ENCODE results near the gene PDE3A.

Gene PDE3A

DNA sequence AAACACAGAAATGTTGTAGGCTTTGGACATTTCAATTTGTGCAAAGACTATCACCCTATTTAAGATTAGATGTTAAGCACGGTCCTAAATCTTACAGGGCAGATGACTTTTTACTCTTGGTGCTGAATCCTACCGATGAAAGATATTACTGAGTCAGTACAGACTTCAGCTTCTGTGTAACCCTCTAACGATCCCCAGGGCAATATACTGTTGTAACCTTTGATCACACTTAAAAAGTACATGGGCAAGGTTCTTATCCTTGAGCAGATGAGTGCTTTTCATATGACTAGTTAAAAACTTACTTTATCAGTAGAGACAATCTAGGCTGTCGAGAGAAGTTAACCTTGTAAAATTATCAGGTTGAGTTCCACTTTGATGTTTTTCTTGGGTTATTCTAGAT lies 22.5 kb downstream of the PDE3A start:
- H3K4me3 ChIP-seq (replicated peaks; ENCODE audit: low read depth, low read length) = no peak overlapping the region
- TF ChIP-seq, protein P1, sequence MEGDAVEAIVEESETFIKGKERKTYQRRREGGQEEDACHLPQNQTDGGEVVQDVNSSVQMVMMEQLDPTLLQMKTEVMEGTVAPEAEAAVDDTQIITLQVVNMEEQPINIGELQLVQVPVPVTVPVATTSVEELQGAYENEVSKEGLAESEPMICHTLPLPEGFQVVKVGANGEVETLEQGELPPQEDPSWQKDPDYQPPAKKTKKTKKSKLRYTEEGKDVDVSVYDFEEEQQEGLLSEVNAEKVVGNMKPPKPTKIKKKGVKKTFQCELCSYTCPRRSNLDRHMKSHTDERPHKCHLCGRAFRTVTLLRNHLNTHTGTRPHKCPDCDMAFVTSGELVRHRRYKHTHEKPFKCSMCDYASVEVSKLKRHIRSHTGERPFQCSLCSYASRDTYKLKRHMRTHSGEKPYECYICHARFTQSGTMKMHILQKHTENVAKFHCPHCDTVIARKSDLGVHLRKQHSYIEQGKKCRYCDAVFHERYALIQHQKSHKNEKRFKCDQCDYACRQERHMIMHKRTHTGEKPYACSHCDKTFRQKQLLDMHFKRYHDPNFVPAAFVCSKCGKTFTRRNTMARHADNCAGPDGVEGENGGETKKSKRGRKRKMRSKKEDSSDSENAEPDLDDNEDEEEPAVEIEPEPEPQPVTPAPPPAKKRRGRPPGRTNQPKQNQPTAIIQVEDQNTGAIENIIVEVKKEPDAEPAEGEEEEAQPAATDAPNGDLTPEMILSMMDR (IDR thresholded peaks at IDR 0.05; ENCODE audit: low read length, missing control alignments) = no peak
- DNase-seq (ENCODE audit: low read depth) = no peak

DNA sequence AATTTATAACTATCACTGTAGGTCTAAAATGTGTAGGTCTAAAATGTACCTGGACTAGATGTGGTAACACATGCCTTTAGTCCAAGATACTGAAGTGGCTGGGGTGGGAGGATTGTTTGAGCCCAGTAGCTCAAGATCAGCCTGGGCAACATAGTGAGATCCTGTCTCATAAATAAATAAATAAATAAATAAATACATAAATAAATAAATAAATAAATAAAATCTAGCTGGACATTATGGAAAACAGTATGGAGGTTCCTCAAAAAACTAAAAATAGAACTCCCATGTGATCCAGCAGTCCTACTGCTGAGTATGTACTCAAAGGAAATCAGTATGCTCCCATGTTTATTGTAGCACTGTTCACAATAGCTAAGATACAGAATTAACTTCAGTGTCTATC lies 24.0 kb downstream of the PDE3A start:
- TF ChIP-seq, protein P1 (IDR thresholded peaks at IDR 0.05; ENCODE audit: low read length, missing control alignments) = no peak
- DNase-seq (ENCODE audit: low read depth) = no peak
- H3K4me3 ChIP-seq (replicated peaks; ENCODE audit: low read depth, low read length) = no peak overlapping the region

DNA sequence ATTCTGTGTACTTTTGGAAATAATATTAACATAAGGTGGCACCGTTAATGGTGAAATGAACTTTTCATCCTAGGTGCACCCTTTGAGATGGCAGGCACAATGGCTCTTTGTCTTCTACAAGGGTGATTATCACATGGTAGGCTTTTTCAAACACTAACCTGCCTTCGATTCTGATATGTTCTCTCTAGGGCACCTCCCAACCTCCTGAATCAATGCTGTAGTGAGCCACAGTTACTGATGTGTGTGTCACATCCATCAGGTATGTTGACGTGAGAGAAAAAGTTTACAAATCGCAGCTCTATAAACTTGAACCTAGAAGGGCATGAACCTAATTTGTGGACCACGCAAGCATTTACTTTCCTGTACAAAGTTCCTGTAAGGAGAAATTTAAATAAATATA lies 25.4 kb downstream of the PDE3A start:
- DNase-seq (ENCODE audit: low read depth) = no peak
- TF ChIP-seq, protein P1 (IDR thresholded peaks at IDR 0.05; ENCODE audit: low read length, missing control alignments) = no peak
- no peak overlapping the region for H3K4me3 ChIP-seq (replicated peaks; ENCODE audit: low read depth, low read length)

DNA sequence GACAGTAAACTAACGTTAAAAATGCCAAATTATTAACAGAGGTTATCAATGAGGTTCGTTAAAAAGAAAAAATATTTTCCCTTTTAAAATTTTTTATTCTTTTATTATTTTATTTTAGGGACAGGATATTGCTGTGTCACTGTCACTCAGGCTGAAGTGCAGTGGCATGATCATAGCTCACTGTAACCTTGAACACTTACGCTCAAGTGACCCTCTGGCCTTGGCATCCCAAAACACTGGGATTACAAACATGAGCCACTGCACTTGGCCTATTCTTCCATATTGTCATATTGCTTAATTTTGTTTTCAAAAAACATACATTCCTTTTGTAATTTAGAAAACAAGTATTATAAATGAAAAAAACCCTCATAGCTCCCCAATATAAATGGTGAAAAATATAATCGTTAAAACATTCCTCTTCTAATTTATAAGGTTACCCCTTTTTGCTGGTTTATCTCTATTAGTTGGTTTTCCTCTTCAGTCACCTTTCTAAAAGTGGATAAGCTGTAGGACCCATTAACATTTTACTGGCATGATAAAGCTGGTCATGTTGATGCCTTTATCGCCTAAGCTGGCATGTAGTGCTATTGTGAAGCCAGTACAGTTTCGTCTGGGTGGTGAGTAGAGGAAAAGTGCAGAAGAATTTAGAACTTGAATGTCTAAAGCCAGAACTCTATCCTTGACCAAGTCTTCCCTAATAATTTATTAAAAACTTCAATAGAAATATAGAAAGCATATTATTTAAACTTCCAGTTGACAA lies 27.6 kb downstream of the PDE3A start:
- TF ChIP-seq, protein P1 (IDR thresholded peaks at IDR 0.05; ENCODE audit: low read length, missing control alignments) = no peak
- DNase-seq (ENCODE audit: low read depth) = no peak
- H3K4me3 ChIP-seq (replicated peaks; ENCODE audit: low read depth, low read length) = no peak overlapping the region

DNA sequence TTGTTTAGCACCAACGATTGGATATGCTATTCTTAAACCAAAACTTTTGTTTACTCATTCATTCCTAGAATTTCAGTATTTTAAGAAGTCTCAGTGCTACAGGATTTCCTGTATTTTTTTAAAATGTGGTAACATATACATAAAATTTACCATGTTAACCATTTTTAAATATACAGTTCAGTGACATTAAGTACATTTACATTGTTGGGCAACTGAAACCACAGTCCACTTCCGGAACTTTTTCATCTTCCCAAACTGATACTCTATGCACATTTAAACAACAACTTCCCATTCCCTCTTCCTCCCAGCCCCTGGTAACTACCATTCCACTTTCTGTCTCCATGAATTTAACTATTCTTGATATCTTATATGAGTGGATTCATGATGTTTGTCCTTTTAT lies 30.3 kb downstream of the PDE3A start:
- TF ChIP-seq, protein P1 (IDR thresholded peaks at IDR 0.05; ENCODE audit: low read length, missing control alignments) = no peak
- DNase-seq (ENCODE audit: low read depth) = no peak

DNA sequence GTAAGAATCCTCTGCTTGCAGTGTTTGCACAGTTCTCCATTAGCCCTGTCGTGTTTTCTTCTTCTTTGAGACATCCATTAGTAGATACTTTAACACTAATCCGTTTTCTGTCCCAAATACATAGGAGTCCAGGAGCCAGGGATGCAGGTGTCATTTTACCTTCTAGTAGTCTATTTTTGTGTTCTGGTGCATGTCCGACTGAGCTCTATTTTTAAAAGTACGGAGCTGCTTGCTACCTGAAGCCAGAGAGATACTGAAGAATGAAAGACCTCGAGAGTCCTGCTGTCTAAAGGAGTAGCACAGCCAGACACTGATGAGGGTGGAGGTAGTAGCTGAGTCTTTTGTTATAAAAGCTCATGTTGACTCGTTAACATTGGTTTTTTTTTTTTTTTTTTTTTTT lies 31.7 kb downstream of the PDE3A start:
- DNase-seq (ENCODE audit: low read depth) = no peak
- TF ChIP-seq, protein P1 (IDR thresholded peaks at IDR 0.05; ENCODE audit: low read length, missing control alignments) = no peak
- no peak overlapping the region for H3K4me3 ChIP-seq (replicated peaks; ENCODE audit: low read depth, low read length)

More for the DNA sequence above, 30.3 kb downstream of the PDE3A start:
- H3K4me3 ChIP-seq (replicated peaks; ENCODE audit: low read depth, low read length) = no peak overlapping the region

DNA sequence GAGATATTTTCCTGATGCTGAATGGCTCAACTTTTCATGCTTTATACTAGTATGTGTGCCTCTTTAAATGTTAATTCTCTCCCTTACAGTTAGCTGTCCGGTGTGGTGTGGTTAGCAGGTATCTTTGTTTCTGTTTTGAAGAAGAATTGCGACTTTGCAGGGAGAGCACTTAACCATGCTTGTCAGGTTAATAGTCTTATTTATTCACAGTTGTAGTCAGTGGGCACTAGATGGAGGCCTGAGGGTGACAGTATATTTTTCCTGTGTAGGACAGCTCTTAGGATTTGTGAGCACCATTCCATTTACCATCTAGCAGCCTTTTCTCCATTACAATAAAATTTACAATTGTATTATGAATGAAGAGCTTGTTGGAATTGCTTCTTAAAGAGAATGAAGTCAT lies 34.9 kb downstream of the PDE3A start:
- TF ChIP-seq, protein P1 (IDR thresholded peaks at IDR 0.05; ENCODE audit: low read length, missing control alignments) = no peak
- no peak for DNase-seq (ENCODE audit: low read depth)
- no peak overlapping the region for H3K4me3 ChIP-seq (replicated peaks; ENCODE audit: low read depth, low read length)

Measured in fibroblast of pulmonary artery (primary cell).